RPMI7951 (cell line): Measurements from ENCODE around the gene MND1. TPM values are rescaled to one million over a fixed set of nuclear protein-coding genes. Genes with fewer than 3 reads are reported as not detected.
"Not testable (repeated sequence)": the region's sequence is repeated elsewhere in the genome, so short reads cannot be mapped to it uniquely, and the experiment has no call there.

Experiments
- DNase-seq: peaks from one replicate; pipeline ENCODE4 v3.0.0-alpha.2; 2012; ENCODE audit warnings: low read depth
- total RNA-seq: library from RNA; depleted of rRNA; stranded (reverse); fragments of >200 nt; shearing (Covaris generic); gene quantifications from 2 replicates; pipeline ENCODE4 v1.2.3, GENCODE V29; 2014; rRNA removed

The MND1 gene
- total RNA-seq, 1 experiment from 2014 or later, result 27.2 TPM

DNA sequence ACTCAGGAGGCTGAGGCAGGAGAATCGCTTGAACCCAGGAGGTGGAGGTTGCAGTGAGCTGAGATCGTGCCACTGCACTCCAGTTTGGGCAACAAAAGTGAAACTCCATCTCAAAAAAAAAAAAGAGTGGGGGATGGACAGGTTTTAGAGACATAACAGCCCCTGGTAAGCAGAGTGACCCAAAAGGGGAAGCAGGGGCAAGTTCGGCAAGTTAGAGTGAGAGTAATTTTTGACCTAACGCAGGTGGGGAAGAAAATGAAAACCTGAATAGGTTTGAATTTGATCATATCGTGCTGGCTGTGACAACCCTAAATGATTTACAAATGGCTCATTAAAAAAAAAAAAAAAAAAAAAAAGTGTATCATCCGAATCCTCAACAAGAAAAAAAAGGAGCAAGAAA, 96.0 kb downstream of the MND1 start:
- DNase-seq, result no peak

GRCh38 chr4:153447175-153447905, 102.9 kb downstream of the MND1 start:
- DNase-seq, result no peak

DNA sequence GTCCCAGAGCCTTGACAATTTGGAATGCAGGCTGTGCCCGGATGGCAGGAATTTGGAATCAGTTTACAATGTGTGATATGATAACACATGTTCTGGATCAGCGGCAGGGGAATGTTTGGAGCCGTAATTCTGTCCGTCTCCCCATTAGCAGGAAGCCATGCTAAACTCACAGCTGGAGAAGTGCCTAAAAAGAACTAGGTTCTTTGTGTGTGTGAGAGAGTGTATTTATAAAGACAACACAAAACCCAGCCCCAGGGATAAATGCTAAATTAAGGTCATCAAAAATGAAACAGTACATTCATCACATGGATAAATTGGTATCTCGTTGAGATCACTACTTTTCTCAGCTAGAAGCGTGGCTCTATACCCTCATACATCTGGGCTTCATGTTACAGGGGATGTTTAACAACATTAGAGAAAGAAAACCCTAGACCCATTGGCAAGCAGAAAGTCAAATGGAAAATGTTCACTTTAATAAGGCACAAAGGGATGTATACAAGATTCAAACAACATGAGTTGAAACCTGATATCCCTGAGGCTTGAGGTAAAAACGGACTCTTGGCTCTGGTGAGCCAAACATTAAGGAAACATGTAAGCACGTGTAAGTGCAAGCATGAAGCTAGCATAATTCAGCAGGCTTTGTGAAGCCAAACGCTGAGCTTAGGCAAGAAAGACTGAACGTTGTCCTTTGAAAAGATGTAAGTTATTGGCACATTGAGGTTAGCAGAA, 103.7 kb downstream of the MND1 start:
- peak; percentile 44 for DNase-seq

DNA sequence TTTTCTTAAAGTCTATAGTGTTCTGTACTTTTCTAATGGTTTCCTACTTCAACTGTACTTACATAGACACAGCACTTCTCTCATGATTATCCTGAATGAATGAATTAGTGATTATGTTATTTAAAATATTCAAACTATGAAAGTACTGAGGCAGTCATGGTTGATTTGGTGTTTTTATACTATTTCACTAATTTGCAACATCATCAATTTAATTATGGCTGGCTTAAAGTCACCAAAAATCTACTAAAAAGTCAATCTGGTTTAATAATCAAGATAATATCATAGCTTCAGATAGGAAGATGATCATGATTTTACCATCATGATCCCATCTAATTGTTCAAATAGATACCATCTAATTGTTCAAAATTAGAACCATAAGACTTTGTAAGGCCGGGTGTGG, 104.8 kb downstream of the MND1 start:
- DNase-seq, result no peak

- DNase-seq, result no peak
Observed at GRCh38 chr4:153450544-153450917, 106.0 kb downstream of the MND1 start.

DNA sequence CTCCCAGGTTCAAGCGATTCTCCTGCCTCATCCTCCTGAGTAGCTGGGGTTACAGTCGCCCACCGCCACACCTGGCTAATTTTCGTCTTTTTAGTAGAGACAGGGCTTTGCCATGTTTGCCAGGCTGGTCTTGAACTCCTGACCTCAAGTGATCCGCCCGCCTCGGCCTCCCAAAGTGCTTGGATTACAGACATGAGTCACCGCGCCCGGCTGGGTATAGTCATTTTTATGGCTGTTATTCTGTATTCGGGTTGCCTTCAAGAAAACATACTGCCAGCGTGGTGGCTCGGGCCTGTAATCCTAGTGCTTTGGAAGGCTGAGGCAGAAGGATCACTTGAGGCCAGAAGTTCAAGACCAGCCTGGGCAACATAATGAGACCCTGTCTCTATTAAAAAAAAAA, 106.7 kb downstream of the MND1 start:
- DNase-seq, result not testable (repeated sequence)

DNA sequence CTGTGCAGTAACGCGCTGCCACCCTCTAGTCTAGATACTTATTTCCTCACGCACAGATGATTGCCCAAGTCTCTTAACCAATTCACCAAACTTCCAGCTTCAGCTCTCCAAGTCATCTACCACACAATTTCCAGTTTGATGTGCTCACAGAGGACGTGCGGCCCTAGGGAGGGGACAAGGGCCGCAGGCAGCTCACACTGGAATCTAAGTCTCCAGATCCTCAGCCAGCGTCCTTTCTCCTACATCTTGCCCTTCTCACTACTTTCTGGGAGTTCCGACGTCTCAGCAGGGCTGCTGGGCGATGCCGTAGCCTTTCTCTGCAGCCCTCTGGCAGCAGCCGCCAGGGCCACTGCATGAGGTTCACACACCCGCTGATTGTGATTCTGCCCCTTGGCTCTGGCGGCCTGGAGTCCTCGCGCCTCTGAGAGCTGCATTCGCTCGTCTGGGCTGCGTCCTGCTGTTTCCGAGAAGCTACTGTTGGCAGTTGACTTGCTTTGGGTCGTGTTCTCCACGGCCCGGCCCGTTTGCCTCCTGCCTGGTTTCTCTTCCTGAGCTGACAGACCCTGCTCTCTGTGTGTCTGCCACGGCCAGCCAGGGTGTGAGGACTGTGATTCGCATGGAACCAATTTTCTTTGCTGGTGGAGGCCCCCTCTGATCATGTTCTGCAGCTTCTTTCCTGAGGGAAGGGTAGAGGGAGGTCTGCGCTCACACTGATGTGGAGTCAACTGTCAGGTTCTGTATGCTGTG, 107.6 kb downstream of the MND1 start:
- no peak for DNase-seq

DNA sequence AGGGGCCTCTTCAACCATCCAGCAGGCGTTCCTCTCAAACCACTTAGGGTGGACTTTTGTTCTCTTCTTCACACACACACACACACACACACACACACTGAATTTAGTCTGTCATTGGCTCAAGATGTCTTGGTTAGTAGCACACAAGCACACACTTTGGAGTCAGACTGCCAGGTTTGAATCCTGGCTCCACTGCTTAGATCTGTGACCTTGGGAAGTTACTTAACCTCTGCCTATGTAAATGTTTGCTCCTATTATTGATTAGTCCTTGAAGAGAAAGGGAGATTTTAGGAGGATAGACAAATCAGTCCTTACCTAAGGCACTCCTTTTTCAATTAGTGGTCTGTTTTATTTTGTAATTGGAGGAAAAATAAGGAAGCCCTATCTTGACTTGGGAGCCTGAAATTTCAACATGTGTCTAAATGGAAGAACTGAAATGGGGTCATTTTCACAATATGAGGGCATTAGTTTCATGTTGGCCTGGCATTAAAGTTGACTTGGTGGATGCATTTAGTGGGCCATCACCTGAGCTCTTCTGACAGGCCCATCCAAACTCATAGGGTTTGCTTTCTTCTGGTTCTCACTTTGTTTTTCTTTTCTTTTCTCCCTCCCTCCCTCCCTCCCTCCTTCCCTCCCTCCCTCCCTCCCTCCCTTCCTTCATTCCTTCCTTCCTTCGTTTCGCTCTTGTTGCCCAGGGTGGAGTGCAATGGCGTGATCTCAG, 108.3 kb downstream of the MND1 start:
- no peak for DNase-seq

GRCh38 chr4:153453402-153453801, 108.9 kb downstream of the MND1 start:
- DNase-seq, result no peak

GRCh38 chr4:153458969-153459368, 114.5 kb downstream of the MND1 start:
- DNase-seq, result no peak

GRCh38 chr4:153461549-153461948, 117.1 kb downstream of the MND1 start:
- not testable (repeated sequence) for DNase-seq

DNA sequence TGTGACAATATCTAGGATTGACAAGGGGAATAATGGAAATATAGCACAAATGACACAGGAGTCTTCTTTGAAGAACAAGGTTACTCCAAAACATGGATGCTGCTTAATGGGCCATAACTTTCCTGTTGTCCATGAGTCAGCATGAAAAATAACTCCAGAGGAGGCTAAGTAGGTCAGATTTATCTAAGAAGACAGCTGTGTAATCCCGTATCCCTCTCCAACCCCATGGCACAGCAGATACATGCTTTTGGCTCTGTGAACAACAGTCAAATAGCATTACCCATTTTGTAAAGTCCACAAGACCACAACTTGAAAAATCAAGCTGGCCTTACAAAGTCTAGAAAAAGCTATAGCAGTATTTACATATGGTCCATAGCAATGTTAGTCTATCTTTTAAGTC, 119.6 kb downstream of the MND1 start:
- peak; percentile 37 for DNase-seq

Other genes starting within 250 kb of the MND1 start
- 30.6 and 34.7 TPM in 2 replicates for gene TRIM2, start 140.2 kb upstream of the MND1 start, total RNA-seq
- 10.8 and 11.7 TPM in 2 replicates for gene TMEM131L, start 121.7 kb downstream of the MND1 start, total RNA-seq